HG03108 (cell line): ENCODE measurements around the gene CFAP91.

Experiments used
- ATAC-seq: cut with Tn5 transposase; IDR thresholded peaks from one replicate; pipeline ENCODE4 v1.9.1; 2021; ENCODE audit warnings: moderate library complexity; ENCODE audit not compliant: unreplicated experiment

CFAP91 gene

GRCh38 chr3:119702530-119703527 lies at the start of gene CFAP91:
TSS of gene CFAP91 (plus strand) at chr3:119703022. CDS start at chr3:119703099, 77 bp downstream.
- ATAC-seq: peak; percentile 88

DNA sequence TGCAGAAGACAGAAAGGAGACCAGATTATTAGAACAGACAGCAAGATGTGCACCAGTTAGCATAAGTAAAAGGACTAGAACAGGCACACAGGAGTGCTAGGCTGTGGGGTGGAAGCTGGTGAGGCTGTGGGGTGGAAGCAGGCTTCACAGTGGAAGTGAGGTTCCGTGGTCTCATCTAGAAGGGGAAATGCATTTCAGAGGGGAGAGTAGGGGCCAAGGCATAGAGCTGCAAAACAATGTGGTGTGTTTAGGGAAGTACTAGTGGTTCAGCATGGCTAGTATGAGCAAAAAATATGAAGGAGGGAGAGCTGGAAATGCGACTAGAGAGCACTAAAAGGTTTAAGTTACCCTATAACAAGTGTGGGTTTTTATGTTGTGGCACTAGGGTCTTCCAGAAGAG lies 48.9 kb upstream of the CFAP91 start:
- no peak for ATAC-seq

- ATAC-seq: no peak
Observed at GRCh38 chr3:119657887-119658702, 44.7 kb upstream of the CFAP91 start.

- ATAC-seq: no peak
Observed at GRCh38 chr3:119658994-119659393, 43.8 kb upstream of the CFAP91 start.

DNA sequence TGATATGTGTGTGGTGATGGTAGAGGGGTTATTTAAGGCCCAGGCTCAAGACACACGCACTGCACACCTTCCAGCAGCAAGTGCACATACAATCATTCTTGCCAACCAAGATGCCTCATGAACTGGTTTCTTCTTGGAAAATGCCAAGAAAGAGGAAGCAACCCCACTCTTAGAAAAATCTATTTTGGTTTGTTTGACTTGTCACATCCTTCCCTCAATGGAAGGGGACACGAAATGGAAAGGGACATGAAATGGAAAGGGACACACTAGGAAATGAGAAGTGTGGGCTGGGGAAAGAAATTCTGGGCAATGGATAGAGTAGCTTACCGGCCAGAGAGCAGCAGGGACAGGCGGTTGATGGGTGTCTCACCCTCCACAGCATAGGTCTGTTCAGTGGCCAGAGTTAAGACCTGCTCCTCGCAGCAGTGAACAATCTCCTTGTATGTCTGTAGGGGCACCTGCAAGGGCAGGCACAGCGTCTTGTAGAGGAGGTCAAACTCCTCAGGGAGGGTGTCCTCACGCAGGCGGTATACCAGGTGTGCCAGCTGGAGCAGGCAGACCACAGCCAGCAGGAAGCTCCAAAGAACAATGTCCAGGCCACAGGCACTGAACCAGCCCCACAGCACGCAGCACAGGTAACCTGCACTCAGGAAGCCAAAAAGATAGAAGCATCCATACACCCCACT lies 43.1 kb upstream of the CFAP91 start:
- ATAC-seq: no peak

- ATAC-seq: no peak
Observed at GRCh38 chr3:119660474-119661440, 42.1 kb upstream of the CFAP91 start, which contains the start of gene POPDC2. TSS of gene POPDC2 (minus strand) at chr3:119660589. CDS start at chr3:119660423, 166 bp downstream.

GRCh38 chr3:119662604-119663373 lies 40.0 kb upstream of the CFAP91 start:
- ATAC-seq: no peak

DNA sequence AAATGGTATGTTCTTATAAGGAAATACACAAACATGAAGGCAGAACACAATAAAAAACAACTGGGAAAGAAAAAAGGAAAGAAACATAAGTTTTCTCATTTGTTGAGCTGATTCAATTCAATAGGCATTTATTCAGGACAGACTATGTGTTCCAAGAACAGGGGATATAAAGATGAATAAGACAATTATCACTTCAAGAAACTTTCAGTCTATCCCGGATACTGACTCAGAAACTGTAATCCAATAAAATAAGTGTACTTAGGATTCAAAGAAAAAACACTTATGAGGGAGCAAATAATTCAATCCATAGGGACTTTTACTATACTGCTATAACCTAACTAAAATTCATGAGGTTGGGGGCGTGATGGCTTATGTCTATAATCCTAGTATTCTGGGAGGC lies 38.9 kb upstream of the CFAP91 start:
- no peak for ATAC-seq

DNA sequence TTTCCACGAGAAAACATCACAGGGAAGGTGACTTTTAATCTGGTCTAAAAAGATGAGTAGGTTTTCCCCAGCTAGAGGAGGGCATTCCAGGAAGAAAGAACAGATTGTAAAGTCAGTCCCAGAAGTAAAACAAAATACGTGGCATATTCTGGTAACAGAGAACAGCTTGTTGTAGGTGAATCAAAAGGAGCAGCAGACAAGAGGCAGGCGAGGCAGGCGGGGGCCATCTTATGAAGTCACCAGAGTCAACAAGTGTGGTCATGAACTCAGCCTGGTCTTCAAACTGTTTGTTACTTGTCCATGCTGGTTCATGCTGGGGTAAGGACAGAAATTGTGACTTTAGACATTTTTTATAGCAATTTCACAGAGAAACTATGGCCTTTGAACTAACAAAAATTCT lies 38.5 kb upstream of the CFAP91 start:
- ATAC-seq: no peak

DNA sequence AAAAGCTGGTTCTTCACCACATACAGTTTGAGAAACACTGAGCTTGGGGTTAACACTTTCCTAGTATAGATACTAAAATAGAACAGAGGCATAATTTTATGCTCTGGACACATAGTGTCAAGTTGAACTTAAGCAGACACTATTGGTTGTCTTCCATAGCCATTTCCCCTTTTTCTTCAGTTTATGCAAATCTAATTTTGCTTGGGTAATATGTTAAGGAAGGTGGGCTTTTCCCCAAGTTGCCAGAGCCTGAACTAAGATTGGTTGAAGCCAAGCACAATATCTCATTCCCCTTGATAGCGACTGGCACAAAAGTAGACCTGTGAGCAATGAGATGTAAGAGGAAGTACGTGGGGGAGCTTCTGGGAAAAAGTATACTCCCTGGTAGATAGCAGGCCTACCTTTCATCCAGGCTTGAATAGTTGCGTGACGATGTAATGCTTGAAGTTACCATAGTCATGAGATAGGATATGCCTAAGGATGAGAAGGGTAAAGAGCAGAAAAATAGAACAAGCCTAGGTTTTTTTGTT lies 37.9 kb upstream of the CFAP91 start:
- no peak for ATAC-seq

- ATAC-seq: no peak
Observed at GRCh38 chr3:119665954-119666559, 36.8 kb upstream of the CFAP91 start.

- ATAC-seq: no peak
Observed at GRCh38 chr3:119669906-119670570, 32.8 kb upstream of the CFAP91 start.

GRCh38 chr3:119672776-119673175 lies 30.0 kb upstream of the CFAP91 start:
- no peak for ATAC-seq

DNA sequence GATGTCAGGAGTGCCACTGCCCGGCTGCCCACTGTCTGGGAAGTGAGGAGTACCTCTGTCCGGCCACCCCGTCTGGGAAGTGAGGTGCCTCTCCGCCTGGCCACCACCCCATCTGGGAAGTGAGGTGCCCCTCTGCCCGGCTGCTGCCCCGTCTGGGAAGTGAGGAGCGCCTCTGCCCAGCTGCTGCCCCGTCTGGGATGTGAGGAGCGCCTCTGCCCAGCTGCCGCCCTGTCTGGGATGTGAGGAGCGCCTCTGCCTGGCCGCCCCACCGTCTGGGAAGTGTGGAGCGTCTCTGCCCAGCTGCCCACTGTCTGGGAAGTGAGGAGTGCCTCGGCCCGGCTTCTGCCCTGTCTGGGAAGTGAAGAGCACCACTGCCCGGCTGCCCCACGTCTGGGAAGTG lies 28.9 kb upstream of the CFAP91 start:
- ATAC-seq: no peak

GRCh38 chr3:119675188-119675874 lies 27.5 kb upstream of the CFAP91 start:
- ATAC-seq: no peak

DNA sequence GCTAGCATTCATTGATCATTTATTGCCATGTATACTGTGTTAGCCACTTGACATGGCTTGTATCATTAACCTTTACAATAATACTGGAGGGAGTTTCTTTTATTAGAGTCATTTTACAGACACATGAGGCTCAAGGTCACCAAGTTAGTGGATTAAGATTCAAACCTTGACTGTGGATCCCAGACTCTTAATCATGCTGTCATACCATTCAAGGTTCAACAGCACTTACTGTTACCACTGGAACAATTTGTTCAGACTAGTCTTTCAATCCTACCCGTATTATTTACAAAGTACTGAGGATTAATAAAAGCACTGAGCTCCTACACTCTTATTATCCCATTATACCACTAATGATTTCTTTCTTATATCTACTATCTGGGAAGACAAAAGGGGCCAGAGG lies 26.8 kb upstream of the CFAP91 start:
- no peak for ATAC-seq
